ENCODE data around the gene FAIM. TPM values are rescaled to one million over a fixed set of nuclear protein-coding genes. Genes with fewer than 3 reads are reported as not detected.

Gene FAIM
- polyA plus RNA-seq, 1 of the 3 experiments (the other 2 are of a cell fraction): 3.0 TPM

- no peak for DNase-seq
- no peak overlapping the region for H3K4me3 ChIP-seq (ENCODE audit: low read depth in 2 of 2, low read length in 1 of 2)
- no peaks in the 10 kb centered on the region for H3K9me2 ChIP-seq
- ChIA-PET CTCF (no interaction called here), POLR2A (no interaction called here)
- no peaks in the 10 kb centered on the region for H3K27me3 ChIP-seq (ENCODE audit: insufficient read depth)
- H3K27ac ChIP-seq (ENCODE audit: low read depth in 2 of 2, low read length in 1 of 2): no peak overlapping the region
- no peak overlapping the region for H2AFZ ChIP-seq (ENCODE audit: low read depth)
- no peaks in the 10 kb centered on the region for H4K20me1 ChIP-seq (ENCODE audit: insufficient read depth)
- H3K4me2 ChIP-seq: no peak overlapping the region
- peaks cover 5% of the 10 kb centered on the region for H3F3A ChIP-seq (replicated peaks; ENCODE audit: insufficient read depth)
- no peaks in the 10 kb centered on the region for H3K79me2 ChIP-seq (ENCODE audit: insufficient read depth)
- H3K9me3 ChIP-seq: peaks cover 10% of the 10 kb centered on the region; the same call in 1 of the 2 replicates
- peaks cover 5 to 21% of the 10 kb centered on the region in 2 experiments for H3K36me3 ChIP-seq (replicated peaks in 1 of 2; ENCODE audit: control insufficient read depth in 1 of 2, insufficient read depth in 2 of 2, low read length in 1 of 2)
- no peaks in the 10 kb centered on the region for H3K4me1 ChIP-seq (ENCODE audit: control insufficient read depth in 1 of 2, insufficient read depth in 2 of 2, low read depth in 1 of 2, low read length in 1 of 2)
- no peak overlapping the region for H3K9ac ChIP-seq
- TF ChIP-seq REST (IDR thresholded peaks at IDR 0.05; ENCODE audit: low read depth, low read length): no peak
- TF ChIP-seq FOXM1 (IDR thresholded peaks at IDR 0.05; ENCODE audit: low read depth): no peak
- no peak for TF ChIP-seq RFX5 (IDR thresholded peaks at IDR 0.05; ENCODE audit: low read length)
- no peak for TF ChIP-seq CTCF (IDR thresholded peaks at IDR 0.05)
Observed at GRCh38 chr3:138646008-138646407, 37.4 kb downstream of the FAIM start.

- H3K36me3 ChIP-seq (replicated peaks in 1 of 2; ENCODE audit: control insufficient read depth in 1 of 2, insufficient read depth in 2 of 2, low read length in 1 of 2): peaks cover 5 to 21% of the 10 kb centered on the region in 2 experiments
- H2AFZ ChIP-seq (ENCODE audit: low read depth): no peak overlapping the region
- POLR2A ChIA-PET: no interaction called here
- peaks cover 10% of the 10 kb centered on the region; the same call in 1 of the 2 replicates for H3K9me3 ChIP-seq
- no peak overlapping the region for H3K4me2 ChIP-seq
- H3K9ac ChIP-seq: no peak overlapping the region
- peaks cover 5% of the 10 kb centered on the region for H3F3A ChIP-seq (replicated peaks; ENCODE audit: insufficient read depth)
- H4K20me1 ChIP-seq (ENCODE audit: insufficient read depth): no peaks in the 10 kb centered on the region
- H3K27me3 ChIP-seq (ENCODE audit: insufficient read depth): no peaks in the 10 kb centered on the region
- CTCF ChIA-PET: no interaction called here
- H3K79me2 ChIP-seq (ENCODE audit: insufficient read depth): no peaks in the 10 kb centered on the region
- H3K4me1 ChIP-seq (ENCODE audit: control insufficient read depth in 1 of 2, insufficient read depth in 2 of 2, low read depth in 1 of 2, low read length in 1 of 2): no peaks in the 10 kb centered on the region
- H3K9me2 ChIP-seq: no peaks in the 10 kb centered on the region
- TF ChIP-seq FOXJ3 (CRISPR knock-in tag; IDR thresholded peaks at IDR 0.05) (no peak), PBX3 (IDR thresholded peaks at IDR 0.05) (no peak), NRF1 (IDR thresholded peaks at IDR 0.05; ENCODE audit: low read depth, low read length) (no peak), EP300 (IDR thresholded peaks at IDR 0.05; ENCODE audit: borderline replicate concordance in 1 of 2, low read depth in 1 of 2, low read length in 1 of 2) (no peak), USF1 (IDR thresholded peaks at IDR 0.05; ENCODE audit: borderline replicate concordance, low read depth) (no peak), SIN3A (IDR thresholded peaks at IDR 0.05; ENCODE audit: borderline replicate concordance, low read depth, low read length) (no peak), ELF1 (IDR thresholded peaks at IDR 0.05) (no peak), TAF1 (IDR thresholded peaks at IDR 0.05; ENCODE audit: borderline replicate concordance, low read depth, low read length) (no peak), USF2 (IDR thresholded peaks at IDR 0.05; ENCODE audit: borderline replicate concordance, low read depth, low read length) (no peak), YY1 (IDR thresholded peaks at IDR 0.05; ENCODE audit: low read depth) (no peak), TEAD4 (IDR thresholded peaks at IDR 0.05; ENCODE audit: borderline replicate concordance, insufficient read depth) (no peak), TCF12 (IDR thresholded peaks at IDR 0.05) (no peak), EZH2phosphoT487 (IDR thresholded peaks at IDR 0.05; ENCODE audit: borderline replicate concordance, low read depth) (no peak), MEF2A (IDR thresholded peaks at IDR 0.05; ENCODE audit: borderline replicate concordance, low read depth) (no peak)
- H3K4me3 ChIP-seq (ENCODE audit: low read depth in 2 of 2, low read length in 1 of 2): no peak overlapping the region
- no peak overlapping the region for H3K27ac ChIP-seq (ENCODE audit: low read depth in 2 of 2, low read length in 1 of 2)
- DNase-seq: no peak
Observed at GRCh38 chr3:138646513-138646912, 37.9 kb downstream of the FAIM start.

Data from SK-N-SH (cell line).